NCI-H2029 (cell line): ENCODE data around the gene ROS1.
"Not testable (repeated sequence)": the region's sequence is repeated elsewhere in the genome, so short reads cannot be mapped to it uniquely, and the experiment has no call there.

Experiments
- DNase-seq: peaks from one replicate; lab custom pipeline; 2025; lab: John Stamatoyannopoulos, UW

The ROS1 gene

DNA sequence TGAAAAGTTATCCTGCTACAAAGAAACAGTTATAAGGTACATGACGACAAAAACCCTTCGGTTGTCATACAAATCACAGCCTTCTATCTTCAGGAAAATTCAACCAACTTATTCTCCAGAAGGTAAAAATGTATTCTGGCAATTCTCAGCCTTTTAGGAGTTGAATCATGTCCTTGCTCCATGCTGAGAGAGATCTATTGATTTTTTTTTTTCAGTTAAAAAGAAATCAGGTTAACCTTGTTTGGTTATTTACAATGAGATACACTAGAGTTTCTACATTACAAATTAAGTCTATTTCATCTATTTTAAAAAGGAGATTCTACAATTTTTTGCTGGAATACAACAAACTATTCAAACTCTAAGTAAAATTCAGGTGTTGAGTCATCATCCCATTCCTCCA is 45.4 kb downstream of the ROS1 start:
- no peak for DNase-seq

DNA sequence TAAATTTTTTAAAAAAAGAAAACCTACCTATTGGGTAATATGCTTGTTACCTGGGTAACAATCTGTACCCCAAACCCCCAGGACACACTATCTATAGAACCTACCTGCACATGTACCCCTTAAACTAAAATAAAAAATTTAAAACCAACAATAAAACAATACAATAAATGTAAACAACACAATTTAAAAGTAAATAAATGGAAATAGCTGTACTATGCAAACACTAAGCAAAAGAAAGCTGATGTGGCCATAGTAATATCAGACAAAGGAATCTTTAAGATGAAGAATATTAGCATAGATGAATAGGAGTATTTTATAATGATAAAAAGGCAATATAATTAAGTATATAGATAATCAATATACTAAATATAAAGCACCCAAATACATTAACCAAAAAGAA is 50.3 kb downstream of the ROS1 start:
- DNase-seq = no peak

DNA sequence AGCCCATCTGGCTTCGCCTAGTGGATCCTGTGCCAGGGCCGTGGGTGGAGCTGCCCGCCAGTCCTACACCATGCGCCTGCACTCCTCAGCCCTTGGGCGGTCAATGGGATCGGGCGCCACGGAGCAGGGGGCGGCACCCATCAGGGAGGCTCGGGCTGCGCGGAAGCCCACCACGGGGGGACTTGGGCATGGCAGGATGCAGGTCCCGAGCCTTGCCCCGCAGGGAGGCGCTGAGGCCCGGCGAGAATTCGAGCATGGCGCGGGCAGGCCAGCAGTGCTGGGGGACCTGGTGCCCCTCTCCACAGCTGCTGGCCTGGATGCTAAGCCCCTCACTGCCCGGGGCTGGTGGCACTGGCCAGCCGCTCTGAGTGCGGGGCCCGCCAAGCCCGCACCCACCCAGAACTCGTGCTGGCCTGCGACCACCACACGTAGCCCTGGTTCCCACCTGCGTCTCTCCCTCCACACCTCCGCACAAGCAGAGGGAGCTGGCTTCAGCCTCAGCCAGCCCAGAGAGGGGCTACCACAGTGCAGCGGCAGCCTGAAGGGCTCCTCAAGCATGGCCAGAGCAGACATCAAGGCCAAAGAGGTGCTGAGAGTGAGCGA is 52.4 kb downstream of the ROS1 start:
- no peak for DNase-seq

DNA sequence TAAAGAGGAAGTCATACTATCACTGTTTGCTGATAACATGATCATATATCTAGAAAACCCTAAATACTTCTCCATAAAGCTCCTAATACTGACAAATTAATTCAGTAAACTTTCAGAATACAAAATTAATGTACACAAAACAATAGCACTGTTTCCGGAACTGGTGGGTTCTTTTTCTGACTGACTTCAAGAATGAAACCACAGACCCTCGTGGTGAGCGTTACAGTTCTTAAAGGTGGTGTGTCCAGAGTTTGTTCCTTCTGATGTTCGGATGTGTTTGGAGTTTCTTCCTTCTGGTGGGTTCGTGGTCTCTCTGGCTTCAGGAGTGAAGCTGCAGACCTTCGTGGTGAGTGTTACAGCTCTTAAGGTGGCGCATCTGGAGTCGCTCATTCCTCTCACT is 53.5 kb downstream of the ROS1 start:
- DNase-seq = not testable (repeated sequence)

DNA sequence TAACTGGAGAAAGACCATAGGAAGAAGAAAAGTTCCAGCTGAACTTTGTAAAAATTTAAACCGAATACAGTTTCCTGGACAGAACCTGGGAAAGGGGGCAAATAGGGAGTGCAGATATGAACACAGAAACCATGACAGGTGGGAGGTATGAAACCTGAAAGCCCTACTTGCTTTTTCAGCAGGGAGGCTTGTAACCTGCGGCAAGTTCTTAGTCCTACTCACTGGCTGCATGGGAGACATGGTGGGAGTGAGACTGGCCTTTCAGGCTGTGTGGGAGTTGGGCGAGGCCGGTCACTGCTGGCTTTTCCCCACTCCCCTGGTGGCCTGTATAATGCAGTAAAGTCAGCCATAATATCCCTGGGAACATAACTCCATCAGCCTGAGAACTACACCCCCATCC is 54.2 kb downstream of the ROS1 start:
- no peak for DNase-seq

DNA sequence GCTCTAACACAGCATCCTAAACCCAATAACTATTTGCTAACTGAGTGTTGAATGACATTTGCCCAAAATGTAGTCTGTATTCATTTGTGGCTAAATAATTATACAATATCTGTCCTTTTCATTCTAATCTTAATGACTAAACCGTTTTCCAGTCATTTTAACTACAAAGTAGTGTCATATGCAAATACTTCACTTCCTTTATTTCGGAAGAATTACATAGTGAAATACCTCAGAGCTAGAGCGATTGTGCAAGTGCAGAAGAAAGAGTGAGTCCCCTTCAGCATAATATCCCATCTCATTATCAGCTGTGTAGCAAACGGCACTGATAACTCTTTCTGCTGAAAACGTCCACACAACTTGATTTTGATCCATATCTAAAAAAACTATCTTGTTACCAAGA is 66.2 kb downstream of the ROS1 start:
- no peak for DNase-seq

DNA sequence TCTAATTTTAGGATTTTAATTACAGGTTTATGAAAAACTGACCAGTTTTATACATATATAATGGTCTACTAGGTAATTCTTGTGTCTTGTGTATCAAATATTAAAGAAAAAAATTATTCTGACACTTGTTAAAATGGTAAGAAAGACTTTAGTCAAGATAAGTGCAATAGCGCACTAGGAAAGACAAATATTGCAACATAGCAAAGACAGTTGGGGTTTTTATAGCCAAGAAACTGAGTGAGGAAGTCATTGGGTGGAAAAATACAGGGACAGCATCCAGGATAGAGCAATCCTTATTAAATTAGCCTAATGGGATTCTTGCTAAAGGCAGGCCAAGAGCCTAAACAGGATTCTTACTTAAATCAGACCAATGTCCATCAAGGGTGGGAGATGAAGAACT is 71.1 kb downstream of the ROS1 start:
- no peak for DNase-seq

DNA sequence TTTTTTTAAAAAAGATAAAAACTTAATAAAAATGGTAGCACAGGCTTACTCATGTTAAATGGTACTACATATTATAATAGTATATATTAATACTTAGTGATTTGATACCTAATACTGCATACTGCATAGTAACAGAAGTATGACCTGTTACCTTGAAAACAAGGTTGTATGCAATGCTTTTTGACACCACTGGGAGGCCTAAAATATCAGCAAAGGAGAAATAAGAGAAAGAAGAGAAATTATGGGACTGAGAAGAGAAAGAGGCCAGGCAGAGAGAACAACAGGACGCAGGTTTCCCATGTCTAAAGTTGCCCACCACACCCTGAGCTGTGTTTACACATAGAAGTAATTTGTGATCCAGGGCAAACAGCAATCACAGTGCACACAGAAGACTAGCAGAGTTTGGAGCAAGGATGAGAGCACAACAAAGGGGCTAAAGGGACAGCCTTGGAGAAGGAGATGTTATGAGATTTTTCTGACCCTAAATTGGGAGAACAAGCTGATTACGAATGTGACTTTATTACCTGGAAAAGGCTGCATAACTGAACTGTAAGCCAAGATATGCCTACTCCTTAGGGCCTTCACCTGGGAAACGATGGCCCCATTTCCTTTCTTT is 73.2 kb downstream of the ROS1 start:
- DNase-seq = no peak

DNA sequence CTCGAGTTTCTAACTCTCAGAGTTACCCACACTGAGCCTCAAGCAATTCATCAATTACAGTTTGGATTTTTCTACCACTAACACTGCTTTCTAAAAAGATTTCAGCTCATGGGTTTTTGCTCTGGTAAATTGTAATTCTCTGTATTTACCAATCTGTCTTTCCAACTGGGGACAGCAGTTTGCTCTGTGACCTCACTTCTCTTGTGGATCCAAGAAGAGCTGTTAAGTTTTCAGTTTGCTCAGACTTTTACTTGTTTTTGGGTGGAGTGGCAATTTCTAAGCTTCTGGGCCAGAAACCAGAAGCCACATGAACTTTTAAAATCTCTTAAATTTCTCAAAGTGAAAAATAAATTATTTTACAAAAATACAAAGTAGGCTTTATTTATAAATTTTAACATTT is 74.2 kb downstream of the ROS1 start:
- DNase-seq = no peak

DNA sequence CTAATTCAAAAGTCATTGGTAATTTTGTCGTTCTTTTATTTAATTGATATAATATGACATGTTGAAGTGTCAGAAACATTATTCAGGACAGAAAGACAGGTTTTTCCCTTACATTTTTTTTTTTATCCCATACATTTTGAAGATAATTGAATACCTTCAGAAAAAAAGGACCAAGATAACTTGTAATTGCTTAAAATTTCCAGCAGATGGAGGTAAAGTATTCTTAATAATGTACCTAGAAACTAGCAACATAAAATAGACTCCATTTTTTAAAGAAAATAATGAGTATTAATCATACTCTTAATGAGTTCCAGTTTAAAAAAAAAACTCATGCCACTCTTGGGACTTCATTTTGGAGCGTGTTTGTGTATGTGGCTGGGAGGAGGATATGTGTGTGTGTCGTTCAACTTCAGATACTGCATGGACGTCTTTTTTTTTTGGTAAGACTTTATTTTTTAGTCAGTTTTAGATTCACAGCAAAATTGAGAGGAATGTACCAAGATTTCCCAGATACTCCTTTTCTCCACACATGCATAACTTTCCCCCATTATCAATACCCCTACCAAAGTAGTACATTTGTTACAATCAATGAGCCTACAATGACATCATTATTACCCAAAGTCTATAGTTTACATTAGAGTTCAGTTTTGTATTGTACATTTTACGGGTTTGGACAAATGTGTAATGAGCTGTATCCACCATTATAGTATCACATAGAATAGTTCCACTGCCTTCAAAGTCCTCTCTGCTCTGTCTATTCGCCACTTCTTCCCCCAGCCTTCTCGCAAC is 79.4 kb downstream of the ROS1 start:
- DNase-seq = peak; percentile 52

DNA sequence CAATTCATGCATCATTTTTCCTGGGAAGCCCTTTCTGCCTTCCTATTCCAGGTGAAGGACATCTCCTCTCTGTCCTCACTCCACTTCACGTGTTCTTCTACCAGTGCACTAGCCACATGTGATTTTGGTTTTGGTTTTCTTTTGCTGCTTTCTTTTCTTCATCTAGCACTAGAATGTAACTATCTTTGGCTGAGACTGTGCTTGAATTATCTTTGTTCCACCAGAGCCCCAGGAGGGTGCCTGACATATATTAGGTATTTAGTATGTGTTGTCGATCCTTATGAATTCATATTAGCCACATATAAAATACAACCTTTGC is 80.5 kb downstream of the ROS1 start:
- no peak for DNase-seq

DNA sequence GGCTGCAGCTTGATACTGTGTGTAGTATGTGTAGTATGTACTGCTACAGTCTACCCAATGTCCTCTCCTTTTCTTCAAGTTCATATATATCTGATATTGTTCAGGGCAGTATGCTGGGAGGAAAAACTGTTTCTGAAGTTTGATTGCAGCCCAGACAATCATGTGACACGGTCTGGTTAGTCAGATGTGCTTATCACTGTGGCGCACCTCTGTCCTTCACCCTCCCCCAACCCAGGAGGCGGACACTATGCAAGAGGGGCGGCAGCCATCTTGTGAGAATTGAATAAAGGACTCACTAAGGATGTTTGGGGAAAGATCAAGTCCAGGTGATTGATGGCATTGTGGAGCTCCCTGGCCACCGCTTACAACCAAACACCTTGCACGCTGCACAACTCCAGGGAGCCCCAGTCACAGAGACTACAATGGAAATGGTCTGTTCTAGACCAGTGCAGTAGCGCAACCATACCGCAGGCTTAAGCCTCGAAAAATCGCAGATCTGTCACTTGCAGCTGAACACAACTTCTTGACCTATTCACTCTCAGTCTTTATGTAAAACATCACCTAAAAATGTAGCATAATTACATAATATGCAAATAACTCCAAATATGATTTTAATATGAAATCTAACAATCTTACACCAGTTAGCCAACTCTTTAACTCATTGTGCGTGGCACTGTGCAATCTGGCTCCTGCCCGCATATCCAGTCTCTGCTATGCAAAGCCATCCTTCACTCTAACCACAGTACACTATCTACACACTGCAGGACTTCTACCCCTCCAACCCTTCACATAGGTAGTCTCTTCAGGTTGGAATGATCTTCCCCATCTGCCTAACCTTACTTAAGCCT is 81.1 kb downstream of the ROS1 start:
- no peak for DNase-seq

DNA sequence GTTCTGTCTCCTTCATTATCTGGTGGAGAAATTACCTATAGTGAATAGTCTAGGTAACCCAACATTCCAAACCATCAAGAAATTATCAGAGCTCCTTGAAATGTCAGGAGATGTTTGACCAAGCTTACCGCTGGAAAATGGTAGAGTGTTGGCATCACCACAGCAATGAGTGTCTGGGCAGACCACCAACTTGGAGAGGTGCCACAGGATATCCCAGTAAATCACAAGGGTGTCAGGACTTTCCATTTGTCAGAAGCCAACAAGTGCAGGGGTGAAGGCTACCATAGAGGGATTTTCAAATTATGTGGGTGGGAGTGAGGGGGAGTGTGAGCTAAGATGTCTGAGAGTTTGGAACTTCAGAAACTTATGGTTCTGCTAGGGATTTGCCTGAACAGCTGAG is 87.2 kb downstream of the ROS1 start:
- peak; percentile 9 for DNase-seq

DNA sequence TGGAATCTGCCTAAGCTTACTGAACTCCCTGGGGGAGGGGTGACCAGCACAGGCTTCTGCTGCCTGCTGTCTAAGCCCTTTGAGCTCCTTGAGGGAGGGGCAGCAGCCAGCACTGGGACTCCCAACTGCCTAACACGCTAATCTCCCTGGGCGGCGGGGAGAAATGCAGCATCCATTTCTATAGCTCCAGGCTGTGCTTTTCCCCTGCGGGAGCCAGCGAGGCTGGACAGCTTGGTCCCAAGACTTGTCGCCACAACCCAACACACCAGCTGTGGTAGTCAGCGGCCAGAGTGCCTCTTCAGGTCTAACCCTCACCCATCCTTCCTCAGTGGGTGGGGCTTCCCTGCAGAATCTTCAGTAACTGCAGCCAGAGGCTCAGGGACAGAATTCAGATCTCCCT is 95.8 kb downstream of the ROS1 start:
- DNase-seq = no peak

DNA sequence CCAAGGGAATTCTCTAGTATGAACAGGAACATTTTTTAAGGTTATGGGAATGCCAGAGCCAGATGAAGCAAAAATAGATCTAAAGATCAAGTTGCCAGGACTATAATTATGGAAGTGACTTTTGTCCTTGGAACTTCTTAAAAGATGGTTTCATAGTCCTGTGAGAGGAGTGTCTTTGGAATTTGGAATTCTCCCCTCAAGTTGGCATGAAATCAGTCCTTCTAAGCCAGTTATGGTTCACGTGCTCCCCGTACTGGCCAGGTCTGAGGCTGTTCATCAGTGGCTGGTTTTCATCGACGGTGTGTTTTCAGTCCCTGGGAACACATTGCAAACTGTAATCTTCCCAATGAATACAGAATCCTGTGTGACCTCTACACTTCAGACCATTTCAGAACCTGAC is 97.2 kb downstream of the ROS1 start:
- no peak for DNase-seq

DNA sequence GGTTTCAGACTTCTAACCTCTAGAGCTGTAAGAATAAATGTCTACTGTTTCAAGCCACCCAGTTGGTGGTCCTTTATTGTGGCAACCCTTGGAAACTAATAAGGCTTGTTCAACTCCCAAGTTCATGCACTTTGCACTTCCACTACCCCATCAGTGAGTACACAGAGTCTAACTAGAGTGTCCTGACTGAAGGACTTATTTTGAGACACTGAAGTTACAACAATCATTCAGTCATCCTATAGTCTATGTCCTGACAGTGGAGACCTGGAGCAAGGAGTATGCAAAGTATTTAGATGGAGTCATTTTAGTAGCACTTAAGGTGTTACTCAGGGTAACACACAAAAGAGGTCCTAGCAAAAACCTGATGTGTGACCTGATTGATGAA is 97.7 kb downstream of the ROS1 start:
- no peak for DNase-seq

DNA sequence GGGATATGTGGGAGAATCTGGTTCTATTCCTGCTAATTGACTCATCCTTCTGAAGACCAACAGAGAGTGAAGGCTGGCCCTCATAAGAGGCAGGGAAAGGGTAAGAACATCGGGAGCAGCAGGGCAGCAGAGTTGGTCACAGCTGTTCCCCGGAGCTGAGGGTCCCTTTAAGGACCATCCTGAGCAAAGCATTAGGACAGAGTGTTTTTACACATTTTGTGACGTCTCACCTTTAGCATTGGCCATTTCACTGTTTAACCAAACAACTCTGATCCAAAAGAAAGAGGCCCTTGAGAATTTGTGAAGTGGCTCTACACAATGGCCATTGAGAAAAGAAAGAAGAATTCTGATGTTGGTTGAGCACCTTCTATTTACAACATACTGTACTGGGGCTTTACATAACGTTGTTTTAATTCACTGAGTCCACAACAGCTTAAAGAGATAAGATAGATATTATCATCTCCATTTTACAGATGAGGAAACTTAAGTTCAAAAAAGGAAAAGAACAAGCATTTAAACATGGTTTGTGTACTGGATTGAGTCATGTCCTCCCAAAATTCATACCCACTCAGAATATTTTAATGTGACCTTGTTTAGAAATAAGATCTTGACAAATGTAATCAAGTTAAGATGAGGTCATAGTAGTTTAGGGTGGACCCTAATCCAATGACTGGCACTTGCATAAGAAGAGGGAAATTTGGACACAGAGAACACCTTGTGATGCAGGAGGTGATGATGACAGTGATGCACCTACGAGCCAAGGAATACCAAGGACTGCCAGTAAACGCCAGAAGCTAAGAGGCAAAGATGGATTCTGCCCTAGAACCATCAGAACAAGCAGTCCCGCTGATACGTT is 98.4 kb downstream of the ROS1 start:
- DNase-seq = no peak

DNA sequence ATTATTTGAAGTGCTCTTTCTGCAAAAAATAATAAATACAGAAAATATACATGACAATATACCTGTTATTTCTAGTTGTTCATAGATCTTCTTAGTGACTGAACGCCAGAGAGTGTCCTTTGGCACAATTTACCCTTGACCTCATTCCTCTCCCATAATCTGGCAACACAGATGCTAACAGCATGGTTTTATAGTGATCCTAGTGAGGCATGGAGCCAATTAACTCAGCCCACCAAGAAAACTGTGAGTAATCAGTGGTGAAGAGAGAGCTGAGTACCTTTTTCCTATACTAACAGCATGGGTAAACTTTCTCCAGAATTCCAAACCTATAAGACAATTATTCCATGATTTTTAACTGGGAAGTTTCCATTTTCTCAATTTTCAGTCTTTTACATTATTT is 99.3 kb downstream of the ROS1 start:
- no peak for DNase-seq

DNA sequence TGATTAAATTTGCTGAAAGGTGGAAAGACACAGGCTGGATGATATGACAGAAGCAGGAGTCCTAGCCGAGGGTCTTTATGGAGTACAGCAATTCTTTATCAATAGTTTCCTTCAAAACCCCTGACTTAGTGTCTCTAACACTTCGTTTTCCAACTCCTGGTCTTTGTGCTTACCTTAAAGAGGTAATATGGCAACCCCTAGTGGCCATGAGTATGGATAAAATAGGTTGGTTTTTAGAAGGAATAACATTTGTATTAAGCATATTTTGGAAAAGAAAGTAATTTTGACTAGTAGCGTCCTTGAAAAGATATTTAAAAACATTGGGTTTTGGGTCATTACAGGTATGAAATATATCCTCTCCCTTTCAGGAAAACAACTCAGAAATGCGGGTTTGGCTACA is 108.5 kb downstream of the ROS1 start:
- no peak for DNase-seq

DNA sequence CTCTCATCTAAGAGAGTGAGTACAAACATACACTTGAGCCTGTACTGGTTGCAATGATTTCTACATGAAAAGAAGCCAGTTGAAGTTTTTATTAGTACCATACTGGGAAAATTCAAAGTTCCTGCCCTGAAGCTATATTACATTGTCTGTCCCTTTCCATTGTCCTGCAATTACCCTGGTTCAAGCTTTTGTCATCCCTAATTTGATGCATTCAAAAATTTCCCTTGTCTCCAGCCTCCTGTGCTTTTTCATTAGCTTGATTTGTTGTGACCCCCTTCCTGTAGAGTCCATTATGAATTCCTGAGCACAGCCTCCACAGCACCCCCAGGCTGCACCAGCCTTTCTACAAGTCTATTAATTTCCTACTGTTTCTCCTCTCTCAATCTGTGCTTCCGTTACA is 114.0 kb downstream of the ROS1 start:
- no peak for DNase-seq

DNA sequence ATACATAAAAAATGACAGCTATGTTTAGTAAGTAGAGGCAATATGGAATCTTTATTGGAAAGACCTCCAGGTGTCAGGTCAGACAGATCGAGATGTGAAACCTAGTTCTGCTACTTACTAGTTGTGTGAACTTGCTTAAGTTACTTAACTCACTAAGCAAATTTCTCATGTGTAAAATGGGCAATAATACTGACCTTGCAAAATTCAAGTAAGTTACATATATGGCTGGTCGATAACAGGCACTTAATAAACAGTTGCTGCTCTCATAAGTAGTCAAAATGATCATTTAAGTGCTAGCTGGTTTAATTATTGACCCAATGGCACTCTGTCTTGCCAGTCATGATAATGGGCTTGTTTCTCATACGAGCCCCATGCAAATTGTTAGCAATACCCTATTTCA is 114.4 kb downstream of the ROS1 start:
- DNase-seq = no peak

DNA sequence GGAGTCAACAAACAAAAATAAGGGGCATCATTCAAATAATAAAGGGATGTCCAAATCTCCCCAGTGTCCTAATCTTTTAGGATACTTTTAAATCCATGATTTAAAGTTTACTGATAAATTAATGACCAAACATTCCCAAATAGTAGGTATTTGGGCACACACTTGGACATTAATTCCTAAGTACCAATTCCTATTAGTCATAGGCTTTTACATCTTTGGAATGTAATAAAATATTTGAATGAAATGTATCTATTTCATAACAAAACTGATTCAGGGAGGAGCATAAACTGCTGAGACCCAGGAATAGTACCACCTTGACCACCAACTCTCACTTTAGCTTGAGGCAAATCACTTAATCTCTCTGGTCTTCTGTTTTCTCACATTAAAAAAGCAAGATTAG is 116.1 kb downstream of the ROS1 start:
- no peak for DNase-seq
